NT2/D1 (cell line): ENCODE results near the gene DGKH.

Source experiments
- SUZ12 ChIP-seq: IDR thresholded peaks from 2 replicates; pipeline ENCODE4 v1.6.1; 2011; ENCODE audit not compliant: insufficient read length, insufficient read depth; ENCODE audit errors: extremely low read depth
- YY1 ChIP-seq: IDR thresholded peaks from 2 replicates; pipeline ENCODE4 v1.6.1; 2011; ENCODE audit not compliant: insufficient read length, insufficient read depth

DNA sequence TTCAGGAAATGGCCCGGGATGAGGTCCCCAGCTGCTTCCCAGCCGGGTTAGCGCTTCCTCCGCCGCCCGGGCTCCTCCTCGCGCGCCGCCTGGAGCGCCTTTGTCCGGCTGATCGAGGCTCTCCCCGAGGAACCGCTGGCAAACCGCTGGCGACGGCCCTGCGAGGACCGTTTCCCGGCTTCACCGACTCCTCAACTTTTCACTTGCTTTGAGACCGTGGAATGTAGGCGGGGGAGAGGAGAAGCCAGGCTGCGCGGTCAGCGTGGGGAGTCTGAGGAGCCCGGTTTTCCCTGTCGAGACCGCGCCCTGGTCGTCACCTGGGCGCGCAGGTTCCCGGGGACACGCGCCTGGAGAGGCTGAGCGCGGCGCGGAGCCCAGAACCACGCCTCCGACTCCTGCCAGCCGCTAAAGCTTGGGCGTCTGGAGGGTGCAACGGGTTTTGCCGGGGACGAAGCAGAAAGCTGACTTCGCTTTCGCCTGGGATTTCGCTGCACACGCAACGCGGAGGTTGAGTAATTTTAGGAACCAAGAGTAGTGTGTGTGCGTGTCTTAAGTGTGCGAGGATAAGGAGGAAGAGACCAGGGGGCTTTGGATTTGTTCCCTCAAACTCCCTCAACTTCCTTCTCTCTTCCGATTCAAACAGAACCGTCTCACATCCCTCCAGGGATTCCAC, 7.3 kb upstream of the DGKH start:
- TF ChIP-seq YY1, result no peak
- no peak for TF ChIP-seq SUZ12
